ENCODE measurements around the gene CELSR1.

Gene CELSR1

GRCh38 chr22:46553189-46553588, 15.8 kb upstream of the CELSR1 start:
- DNase-seq (ENCODE audit: low read depth), result no peak

GRCh38 chr22:46551996-46552395, 14.6 kb upstream of the CELSR1 start:
- DNase-seq (ENCODE audit: low read depth), result no peak

- no peak for DNase-seq (ENCODE audit: low read depth)
These were observed 13.9 kb upstream of the CELSR1 start for GRCh38 chr22:46551321-46551720.

GRCh38 chr22:46549971-46550641, 12.7 kb upstream of the CELSR1 start:
- DNase-seq (ENCODE audit: low read depth), result no peak

- no peak for DNase-seq (ENCODE audit: low read depth)
These were observed 12.1 kb upstream of the CELSR1 start for GRCh38 chr22:46549563-46549840.

- peak; percentile 82 for DNase-seq (ENCODE audit: low read depth)
These were observed 10.4 kb upstream of the CELSR1 start for GRCh38 chr22:46547883-46548244.

GRCh38 chr22:46547179-46547882, 9.9 kb upstream of the CELSR1 start:
- peak; percentile 62 for DNase-seq (ENCODE audit: low read depth)

- peak; percentile 30 for DNase-seq (ENCODE audit: low read depth)
These were observed 9.2 kb upstream of the CELSR1 start for GRCh38 chr22:46546466-46547178.

- no peak for DNase-seq (ENCODE audit: low read depth)
These were observed 7.8 kb upstream of the CELSR1 start for GRCh38 chr22:46545086-46545792.

GRCh38 chr22:46542011-46542985, 4.9 kb upstream of the CELSR1 start:
- DNase-seq (ENCODE audit: low read depth), result peak; percentile 59

GRCh38 chr22:46541536-46541935, 4.1 kb upstream of the CELSR1 start:
- DNase-seq (ENCODE audit: low read depth), result no peak

GRCh38 chr22:46540874-46541273, 3.5 kb upstream of the CELSR1 start:
- DNase-seq (ENCODE audit: low read depth), result no peak

GRCh38 chr22:46539169-46539568, 1.7 kb upstream of the CELSR1 start:
- DNase-seq (ENCODE audit: low read depth), result no peak

GRCh38 chr22:46538814-46539160, 1.4 kb upstream of the CELSR1 start:
- peak; percentile 36 for DNase-seq (ENCODE audit: low read depth)

- DNase-seq (ENCODE audit: low read depth), result peak; percentile 37
These were observed 760 bp upstream of the CELSR1 start for GRCh38 chr22:46537946-46538813.

GRCh38 chr22:46536537-46537224, 739 bp downstream of the CELSR1 start:
- peak; percentile 13 for DNase-seq (ENCODE audit: low read depth)

- no peak for DNase-seq (ENCODE audit: low read depth)
These were observed 1.4 kb downstream of the CELSR1 start for GRCh38 chr22:46535876-46536536.

- no peak for DNase-seq (ENCODE audit: low read depth)
These were observed 2.4 kb downstream of the CELSR1 start for GRCh38 chr22:46534901-46535630.

Data from iris pigment epithelial cell (primary cell).